GM23338 (cell line): Measurements from ENCODE around the gene ENOSF1. TPM values are rescaled to one million over a fixed set of nuclear protein-coding genes. Genes with fewer than 3 reads are reported as not detected.

ENCODE experiments used
- ATAC-seq: fragments of 200-7000 bp; cut with Tn5 transposase; 3 replicates; pipeline ENCODE4 v1.9.1; 2020
- DNase-seq: peaks from one replicate; pipeline ENCODE4 v3.0.0-alpha.2; 2015; ENCODE audit warnings: low spot score
- H2AFZ ChIP-seq: fragments of 200-600 bp; sonication (generic); 2 replicates; pipeline ENCODE4 v1.8.0; 2016; ENCODE audit warnings: antibody characterized with exemption, mild to moderate bottlenecking, moderate library complexity
- H3F3A ChIP-seq: fragments of 200-600 bp; sonication (generic); replicated peaks from 2 replicates; pipeline ENCODE4 v1.8.0; 2017; ENCODE audit warnings: antibody characterized with exemption, mixed run types, low read depth
- H3K27ac ChIP-seq: fragments of 200-600 bp; sonication (generic); 2 replicates; pipeline ENCODE4 v1.6.1; 2016; ENCODE audit warnings: low read depth
- H3K27me3 ChIP-seq: fragments of 200-600 bp; sonication (generic); 2 replicates; pipeline ENCODE4 v1.8.0; 2016; ENCODE audit warnings: mild to moderate bottlenecking, mixed run types, moderate library complexity; ENCODE audit not compliant: insufficient read depth
- H3K36me3 ChIP-seq: fragments of 200-600 bp; sonication (generic); 2 replicates; pipeline ENCODE4 v1.8.0; 2016; ENCODE audit warnings: mild to moderate bottlenecking; ENCODE audit not compliant: insufficient read depth
- H3K4me1 ChIP-seq: fragments of 200-600 bp; sonication (generic); 2 replicates; pipeline ENCODE4 v1.8.0; 2016; ENCODE audit warnings: mild to moderate bottlenecking, moderate library complexity; ENCODE audit not compliant: insufficient read depth
- H3K4me2 ChIP-seq: fragments of 200-600 bp; sonication (generic); 2 replicates; pipeline ENCODE4 v1.7.1; 2017; ENCODE audit warnings: mixed run types
- H3K4me3 ChIP-seq: fragments of 200-600 bp; sonication (generic); 2 replicates; pipeline ENCODE4 v1.6.1; 2016; ENCODE audit warnings: mixed run types
- H3K79me2 ChIP-seq: fragments of 200-600 bp; sonication (generic); replicated peaks from 2 replicates; pipeline ENCODE4 v1.8.0; 2017; ENCODE audit warnings: mild to moderate bottlenecking; ENCODE audit not compliant: insufficient read depth
- H3K9me2 ChIP-seq: fragments of 200-600 bp; sonication (generic); 2 replicates; pipeline ENCODE4 v1.8.0; 2017; ENCODE audit not compliant: insufficient read depth
- H4K20me1 ChIP-seq: fragments of 200-600 bp; sonication (generic); replicated peaks from 2 replicates; pipeline ENCODE4 v1.8.0; 2017; ENCODE audit warnings: mild to moderate bottlenecking; ENCODE audit not compliant: insufficient read depth
- H3K27ac Mint-ChIP-seq: 2 replicates; pipeline ENCODE4 v1.8.0; 2020; ENCODE audit warnings: inconsistent platforms, mild to moderate bottlenecking, moderate library complexity, mixed read lengths
- H3K27me3 Mint-ChIP-seq: 3 replicates; pipeline ENCODE4 v1.8.0; 2022; ENCODE audit warnings: low read depth, mild to moderate bottlenecking, moderate library complexity, mixed read lengths, inconsistent platforms; ENCODE audit not compliant: insufficient read depth, poor library complexity
- H3K36me3 Mint-ChIP-seq: 3 replicates; pipeline ENCODE4 v1.8.0; 2021; ENCODE audit warnings: low read depth, mild to moderate bottlenecking, inconsistent platforms, moderate library complexity, mixed read lengths
- H3K4me1 Mint-ChIP-seq: 3 replicates; pipeline ENCODE4 v1.8.0; 2020; ENCODE audit warnings: mild to moderate bottlenecking, inconsistent platforms, mixed read lengths
- H3K4me3 Mint-ChIP-seq: 3 replicates; pipeline ENCODE4 v1.8.0; 2021; ENCODE audit warnings: moderate library complexity, mild to moderate bottlenecking, inconsistent platforms, mixed read lengths
- H3K9me3 Mint-ChIP-seq: 3 replicates; pipeline ENCODE4 v1.8.0; 2020; ENCODE audit warnings: moderate library complexity, mild to moderate bottlenecking, inconsistent platforms, mixed read lengths
- CREB1 ChIP-seq: fragments of 250-450 bp; sonication (Bioruptor Pico); IDR thresholded peaks from 2 replicates; pipeline ENCODE4 v1.5.0; 2020; ENCODE audit warnings: low read depth, mild to moderate bottlenecking, moderate library complexity
- CTCF ChIP-seq, 2 experiments: fragments of 200-600 bp in 1 of 2; sonication (generic) in 1 of 2; conservative IDR thresholded peaks; 2 replicates each; pipeline versions ENCODE4 v1.5.1 to v1.6.1; 2016 to 2017; ENCODE audit warnings: antibody characterized with exemption in 2 of 2, low read depth in 2 of 2, mild to moderate bottlenecking in 2 of 2, moderate library complexity in 1 of 2
- ETS1 ChIP-seq: IDR thresholded peaks from 2 replicates; pipeline ENCODE4 v1.6.1; 2016; ENCODE audit warnings: antibody characterized with exemption
- EZH2 ChIP-seq: fragments of 200-600 bp; sonication (generic); IDR thresholded peaks from one replicate; pipeline ENCODE4 v1.8.0; 2017; ENCODE audit warnings: antibody characterized with exemption, mild to moderate bottlenecking, low read depth; ENCODE audit not compliant: unreplicated experiment
- EZH2phosphoT487 ChIP-seq: fragments of 200-600 bp; sonication (generic); IDR thresholded peaks from one replicate; pipeline ENCODE4 v1.8.1; 2018; ENCODE audit warnings: antibody characterized with exemption; ENCODE audit not compliant: unreplicated experiment
- JUNB ChIP-seq: IDR thresholded peaks from one replicate; pipeline ENCODE4 v1.6.1; 2016; ENCODE audit warnings: antibody characterized with exemption; ENCODE audit not compliant: unreplicated experiment
- NANOG ChIP-seq: IDR thresholded peaks from 2 replicates; pipeline ENCODE4 v1.6.1; 2016; ENCODE audit warnings: antibody characterized with exemption, borderline replicate concordance
- POLR2AphosphoS5 ChIP-seq: IDR thresholded peaks from 2 replicates; pipeline ENCODE4 v1.6.1; 2016; ENCODE audit warnings: antibody characterized with exemption, low read depth
- STAT1 ChIP-seq: IDR thresholded peaks from one replicate; pipeline ENCODE4 v1.6.1; 2016; ENCODE audit warnings: antibody characterized with exemption; ENCODE audit not compliant: unreplicated experiment
- ZNF114 ChIP-seq: fragments of 250-450 bp; sonication (Bioruptor Pico); IDR thresholded peaks from 2 replicates; pipeline ENCODE4 v1.5.0; 2020; ENCODE audit warnings: mild to moderate bottlenecking, moderate library complexity
- ZNF331 ChIP-seq: fragments of 250-450 bp; sonication (Bioruptor Pico); IDR thresholded peaks from 2 replicates; pipeline ENCODE4 v1.5.0; 2020; ENCODE audit warnings: low read depth, mild to moderate bottlenecking, moderate library complexity
- ZNF462 ChIP-seq: fragments of 250-450 bp; sonication (Bioruptor Pico); IDR thresholded peaks from 2 replicates; pipeline ENCODE4 v1.5.0; 2020; ENCODE audit warnings: mild to moderate bottlenecking, moderate library complexity
- polyA plus RNA-seq: library from polyadenylated mRNA; unstranded; fragments of >200 nt; fragmentation: Nextera tagmentation; extraction: Ambion mirVana; gene quantifications from 2 replicates; pipeline ENCODE4 v1.2.1, GENCODE V29; 2016
- total RNA-seq: library from RNA; depleted of rRNA; stranded (reverse); fragments of >200 nt; shearing (Covaris generic); gene quantifications from 2 replicates; pipeline ENCODE4 v1.2.3, GENCODE V29; 2014
- TF ChIP-seq, protein P1 (sequence below): IDR thresholded peaks from one replicate; pipeline ENCODE4 v1.6.1; 2018; ENCODE audit warnings: antibody characterized with exemption; ENCODE audit not compliant: unreplicated experiment

ENOSF1 gene
- total and polyA plus RNA-seq, 2 experiments from 2014 or later: 30.1 to 36.4 TPM

- Mint-ChIP-seq H3K9me3 (no peaks in the 10 kb centered on the region), H3K27ac (no peak overlapping the region), H3K4me3 (no peak overlapping the region), H3K4me1 (no peaks in the 10 kb centered on the region), H3K27me3 (peaks cover 3% of the 10 kb centered on the region), H3K36me3 (peaks cover 47% of the 10 kb centered on the region)
- H4K20me1 ChIP-seq: peaks cover 10% of the 10 kb centered on the region
- H3K36me3 ChIP-seq: peaks cover 5% of the 10 kb centered on the region; the same call in 1 of the 2 replicates
- no peaks in the 10 kb centered on the region for H3K79me2 ChIP-seq
- DNase-seq (no peak), ATAC-seq (no peak)
- no peak overlapping the region for H2AFZ ChIP-seq
- H3K27me3 ChIP-seq: no peaks in the 10 kb centered on the region
- no peaks in the 10 kb centered on the region for H3K9me2 ChIP-seq
- no peak overlapping the region for H3K4me2 ChIP-seq
- H3F3A ChIP-seq: no peaks in the 10 kb centered on the region
- no peaks in the 10 kb centered on the region for H3K4me1 ChIP-seq
- no peak overlapping the region for H3K4me3 ChIP-seq
- TF ChIP-seq EZH2phosphoT487: no peak
- TF ChIP-seq JUNB: no peak
- TF ChIP-seq ETS1: no peak
- TF ChIP-seq ZNF114 (CRISPR knock-in tag): no peak
- TF ChIP-seq ZNF462: no peak
- TF ChIP-seq POLR2AphosphoS5: no peak
- no peak for TF ChIP-seq CREB1 (CRISPR knock-in tag)
- TF ChIP-seq NANOG: no peak
- no peak for TF ChIP-seq CTCF (conservative IDR thresholded peaks at IDR 0.05; ENCODE audit: low read depth in 2 of 2)
- TF ChIP-seq, protein P1, sequence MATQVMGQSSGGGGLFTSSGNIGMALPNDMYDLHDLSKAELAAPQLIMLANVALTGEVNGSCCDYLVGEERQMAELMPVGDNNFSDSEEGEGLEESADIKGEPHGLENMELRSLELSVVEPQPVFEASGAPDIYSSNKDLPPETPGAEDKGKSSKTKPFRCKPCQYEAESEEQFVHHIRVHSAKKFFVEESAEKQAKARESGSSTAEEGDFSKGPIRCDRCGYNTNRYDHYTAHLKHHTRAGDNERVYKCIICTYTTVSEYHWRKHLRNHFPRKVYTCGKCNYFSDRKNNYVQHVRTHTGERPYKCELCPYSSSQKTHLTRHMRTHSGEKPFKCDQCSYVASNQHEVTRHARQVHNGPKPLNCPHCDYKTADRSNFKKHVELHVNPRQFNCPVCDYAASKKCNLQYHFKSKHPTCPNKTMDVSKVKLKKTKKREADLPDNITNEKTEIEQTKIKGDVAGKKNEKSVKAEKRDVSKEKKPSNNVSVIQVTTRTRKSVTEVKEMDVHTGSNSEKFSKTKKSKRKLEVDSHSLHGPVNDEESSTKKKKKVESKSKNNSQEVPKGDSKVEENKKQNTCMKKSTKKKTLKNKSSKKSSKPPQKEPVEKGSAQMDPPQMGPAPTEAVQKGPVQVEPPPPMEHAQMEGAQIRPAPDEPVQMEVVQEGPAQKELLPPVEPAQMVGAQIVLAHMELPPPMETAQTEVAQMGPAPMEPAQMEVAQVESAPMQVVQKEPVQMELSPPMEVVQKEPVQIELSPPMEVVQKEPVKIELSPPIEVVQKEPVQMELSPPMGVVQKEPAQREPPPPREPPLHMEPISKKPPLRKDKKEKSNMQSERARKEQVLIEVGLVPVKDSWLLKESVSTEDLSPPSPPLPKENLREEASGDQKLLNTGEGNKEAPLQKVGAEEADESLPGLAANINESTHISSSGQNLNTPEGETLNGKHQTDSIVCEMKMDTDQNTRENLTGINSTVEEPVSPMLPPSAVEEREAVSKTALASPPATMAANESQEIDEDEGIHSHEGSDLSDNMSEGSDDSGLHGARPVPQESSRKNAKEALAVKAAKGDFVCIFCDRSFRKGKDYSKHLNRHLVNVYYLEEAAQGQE: no peak
- no peak for TF ChIP-seq STAT1
- TF ChIP-seq EZH2: no peak
- no peak for TF ChIP-seq ZNF331 (CRISPR knock-in tag)
- no peak overlapping the region for H3K27ac ChIP-seq
Observed at GRCh38 chr18:730692-731091, 18.3 kb upstream of the ENOSF1 start.
